IMR-90 (cell line): ENCODE measurements around the gene LMO1. TPM values are rescaled to one million over a fixed set of nuclear protein-coding genes. Genes with fewer than 3 reads are reported as not detected.

Experiments used
- ATAC-seq: fragments of 200-7000 bp; cut with Tn5 transposase; 2 replicates; pipeline ENCODE4 v1.9.1; 2020; ENCODE audit warnings: low read depth, mild to moderate bottlenecking, moderate library complexity
- BruUV-seq: library from RNA; stranded (reverse); fragments of 400-500 nt; replicated peaks from 2 replicates; lab custom pipeline; 2021; lab: Mats Ljungman, UMichigan
- CTCF ChIA-PET: fragments of 300-600 bp; formaldehyde crosslinking; extraction: SDS; loops from one replicate; lab custom pipeline; 2021; ENCODE audit warnings: antibody characterized with exemption; lab: Yijun Ruan, JAX
- POLR2A ChIA-PET: fragments of 300-600 bp; sonication (Branson Sonifier 250); formaldehyde crosslinking; loops from one replicate; lab custom pipeline; 2022; ENCODE audit warnings: antibody characterized with exemption; ENCODE audit not compliant: unreplicated experiment; lab: Charles Lee
- DNase-seq: peaks from one replicate; pipeline ENCODE4 v3.0.0; 2013
- H2AFZ ChIP-seq: replicated peaks from 2 replicates; pipeline ENCODE3; 2013; ENCODE audit warnings: low read length, mild to moderate bottlenecking; ENCODE audit not compliant: poor library complexity
- H2AK5ac ChIP-seq: 2 replicates; pipeline ENCODE4 v1.6.1; 2013; ENCODE audit warnings: low read depth, low read length, inconsistent platforms
- H2AK9ac ChIP-seq: replicated peaks from 2 replicates; pipeline ENCODE3; 2013; ENCODE audit warnings: mild to moderate bottlenecking, low read depth, low read length, moderate library complexity; ENCODE audit not compliant: poor library complexity
- H2BK120ac ChIP-seq: 2 replicates; pipeline ENCODE4 v1.6.1; 2013; ENCODE audit warnings: low read depth, low read length, inconsistent platforms
- H2BK15ac ChIP-seq: 3 replicates; pipeline ENCODE4 v1.6.1; 2013; ENCODE audit warnings: low read depth, low read length, inconsistent platforms
- H2BK20ac ChIP-seq: 2 replicates; pipeline ENCODE4 v1.6.1; 2013; ENCODE audit warnings: low read depth, mild to moderate bottlenecking, inconsistent platforms, low read length, moderate library complexity
- H2BK5ac ChIP-seq: 2 replicates; pipeline ENCODE4 v1.6.1; 2013; ENCODE audit warnings: mild to moderate bottlenecking, low read depth, low read length, inconsistent platforms; ENCODE audit not compliant: poor library complexity, severe bottlenecking
- H3K14ac ChIP-seq: replicated peaks from 2 replicates; pipeline ENCODE4 v1.6.1; 2013; ENCODE audit warnings: low read depth, low read length, inconsistent platforms
- H3K18ac ChIP-seq: 2 replicates; pipeline ENCODE4 v1.6.1; 2013; ENCODE audit warnings: low read depth, low read length, control low read depth
- H3K23ac ChIP-seq: 2 replicates; pipeline ENCODE4 v1.6.1; 2013; ENCODE audit warnings: low read depth, low read length, inconsistent platforms
- H3K27ac ChIP-seq: 2 replicates; pipeline ENCODE4 v1.5.1; 2013; ENCODE audit warnings: mild to moderate bottlenecking, control low read depth, low read length; ENCODE audit not compliant: insufficient read depth
- H3K27me3 ChIP-seq: 2 replicates; pipeline ENCODE4 v1.6.1; 2013; ENCODE audit warnings: low read length; ENCODE audit not compliant: control insufficient read depth, insufficient read depth
- H3K36me3 ChIP-seq: 2 replicates; pipeline ENCODE4 v1.6.1; 2013; ENCODE audit warnings: low read length, mixed read lengths; ENCODE audit not compliant: control insufficient read depth, insufficient read depth
- H3K4ac ChIP-seq: 2 replicates; pipeline ENCODE4 v1.6.1; 2013; ENCODE audit warnings: low read depth, low read length, inconsistent platforms
- H3K4me1 ChIP-seq: 2 replicates; pipeline ENCODE4 v1.6.1; 2013; ENCODE audit warnings: low read length, mixed read lengths; ENCODE audit not compliant: control insufficient read depth, insufficient read depth
- H3K4me2 ChIP-seq: 2 replicates; pipeline ENCODE4 v1.6.1; 2013; ENCODE audit warnings: low read depth, mild to moderate bottlenecking, control low read depth, low read length, moderate library complexity
- H3K4me3 ChIP-seq: 2 replicates; pipeline ENCODE4 v1.5.1; 2013; ENCODE audit warnings: low read depth, mild to moderate bottlenecking, control low read depth, low read length, moderate library complexity; ENCODE audit not compliant: insufficient read depth
- H3K56ac ChIP-seq: 2 replicates; pipeline ENCODE4 v1.6.1; 2013; ENCODE audit warnings: low read length, inconsistent platforms; ENCODE audit not compliant: insufficient read depth; ENCODE audit errors: extremely low read depth
- H3K79me1 ChIP-seq, 2 experiments: 2 replicates each; pipeline ENCODE4 v1.6.1; 2013; ENCODE audit warnings: low read length in 2 of 2, inconsistent platforms in 1 of 2, low read depth in 1 of 2
- H3K9ac ChIP-seq: 2 replicates; pipeline ENCODE4 v1.6.1; 2013; ENCODE audit warnings: low read depth, low read length, control low read depth
- H3K9me1 ChIP-seq: 2 replicates; pipeline ENCODE4 v1.6.1; 2013; ENCODE audit warnings: low read length, inconsistent platforms; ENCODE audit not compliant: insufficient read depth
- H3K9me3 ChIP-seq: 2 replicates; pipeline ENCODE4 v1.6.1; 2013; ENCODE audit warnings: low read length; ENCODE audit not compliant: control insufficient read depth, insufficient read depth
- H4K20me1 ChIP-seq: 2 replicates; pipeline ENCODE4 v1.6.1; 2013; ENCODE audit warnings: low read length, inconsistent platforms; ENCODE audit not compliant: insufficient read depth
- H4K5ac ChIP-seq: 2 replicates; pipeline ENCODE4 v1.6.1; 2013; ENCODE audit warnings: mild to moderate bottlenecking, low read depth, low read length, control low read depth
- H4K8ac ChIP-seq, 2 experiments: 2 replicates each; pipeline ENCODE4 v1.6.1; 2013; ENCODE audit warnings: low read depth in 2 of 2, low read length in 2 of 2, control low read depth in 1 of 2, inconsistent platforms in 1 of 2
- H4K91ac ChIP-seq: 2 replicates; pipeline ENCODE4 v1.6.1; 2013; ENCODE audit warnings: low read depth, low read length, inconsistent platforms; ENCODE audit not compliant: insufficient read depth
- BHLHE40 ChIP-seq: fragments of 150-350 bp; IDR thresholded peaks from 2 replicates; pipeline ENCODE4 v1.6.1; 2016; ENCODE audit warnings: mild to moderate bottlenecking, low read depth, low read length
- CEBPB ChIP-seq: IDR thresholded peaks from 2 replicates; pipeline ENCODE4 v1.6.1; 2012; ENCODE audit warnings: low read depth, low read length, improper control_type of control experiment
- CHD1 ChIP-seq: IDR thresholded peaks from 2 replicates; pipeline ENCODE4 v1.6.1; 2012; ENCODE audit warnings: low read depth, low read length, improper control_type of control experiment
- CTCF ChIP-seq: conservative IDR thresholded peaks from 2 replicates; pipeline ENCODE4 v1.5.1; 2012; ENCODE audit warnings: mild to moderate bottlenecking, low read depth, low read length, improper control_type of control experiment
- ELK1 ChIP-seq: fragments of 150-350 bp; IDR thresholded peaks from 2 replicates; pipeline ENCODE4 v1.6.1; 2016; ENCODE audit warnings: low read depth, mild to moderate bottlenecking, low read length, moderate library complexity, borderline replicate concordance
- FOS ChIP-seq: fragments of 150-350 bp; IDR thresholded peaks from 2 replicates; pipeline ENCODE4 v1.6.1; 2016; ENCODE audit warnings: low read depth, low read length
- MAFK ChIP-seq: IDR thresholded peaks from 2 replicates; pipeline ENCODE4 v1.6.1; 2012; ENCODE audit warnings: low read depth, low read length, improper control_type of control experiment
- MAZ ChIP-seq: IDR thresholded peaks from 2 replicates; pipeline ENCODE4 v1.6.1; 2012; ENCODE audit warnings: low read depth, mild to moderate bottlenecking, low read length, improper control_type of control experiment, moderate library complexity, borderline replicate concordance
- MXI1 ChIP-seq: IDR thresholded peaks from 2 replicates; pipeline ENCODE4 v1.6.1; 2012; ENCODE audit warnings: low read depth, mild to moderate bottlenecking, low read length, moderate library complexity, borderline replicate concordance
- NFE2L2 ChIP-seq: fragments of 150-350 bp; IDR thresholded peaks from 2 replicates; pipeline ENCODE4 v1.6.1; 2016; ENCODE audit warnings: low read depth, mild to moderate bottlenecking, low read length
- POLR2A ChIP-seq: IDR thresholded peaks from 2 replicates; pipeline ENCODE4 v1.6.1; 2012; ENCODE audit warnings: mild to moderate bottlenecking, low read depth, low read length
- RAD21 ChIP-seq: IDR thresholded peaks from 2 replicates; pipeline ENCODE4 v1.6.1; 2012; ENCODE audit warnings: low read length, improper control_type of control experiment
- RCOR1 ChIP-seq: IDR thresholded peaks from 2 replicates; pipeline ENCODE4 v1.6.1; 2012; ENCODE audit warnings: mild to moderate bottlenecking, low read length, improper control_type of control experiment; ENCODE audit not compliant: insufficient replicate concordance
- RFX5 ChIP-seq: IDR thresholded peaks from 2 replicates; pipeline ENCODE4 v1.8.0; 2012; ENCODE audit warnings: low read depth, mild to moderate bottlenecking, low read length, moderate library complexity
- SMC3 ChIP-seq: fragments of 150-350 bp; IDR thresholded peaks from 2 replicates; pipeline ENCODE4 v1.6.1; 2016; ENCODE audit warnings: low read depth, mild to moderate bottlenecking, antibody characterized with exemption, low read length, moderate library complexity
- USF2 ChIP-seq: fragments of 150-350 bp; IDR thresholded peaks from 2 replicates; pipeline ENCODE4 v1.6.1; 2017; ENCODE audit warnings: mild to moderate bottlenecking, antibody characterized with exemption, low read length, low read depth
- WGBS, 2 experiments: methylation state at CpG; one replicate each; pipeline versions ENCODE4 v1.1.5 to v1.1.7; 2013; ENCODE audit warnings: missing lambda C conversion rate in 2 of 2; ENCODE audit not compliant: insufficient read length in 1 of 2; ENCODE audit errors: extremely low coverage in 2 of 2; 5-methylcytosine and 5-hydroxymethylcytosine counted together
- dilution Hi-C: fragments of 300-500 bp; cut with HindIII; formaldehyde crosslinking; loops from one replicate; pipeline ENCODE4 v1.14.3; 2018; ENCODE audit warnings: low sequenced_read_pairs; ENCODE audit not compliant: unreplicated experiment
- in situ Hi-C: fragments of 300-500 bp; cut with MboI; formaldehyde crosslinking; loops from 3 replicates; pipeline ENCODE4 v1.14.3; 2019; ENCODE audit warnings: low sequenced_read_pairs, inconsistent platforms, mixed read lengths
- intact Hi-C: fragments of 100-400 bp; cut with micrococcal nuclease; formaldehyde crosslinking; loops from 2 replicates; pipeline ENCODE4 v1.10.0; 2022
- polyA plus RNA-seq, 3 experiments: library from polyadenylated mRNA; depleted of rRNA; stranded (reverse); fragments of >200 nt; gene quantifications; 2 replicates each; pipeline ENCODE4 v1.2.3, GENCODE V29; 2012; ENCODE audit warnings: low replicate concordance in 1 of 3
- total RNA-seq: library from RNA; depleted of rRNA; stranded (reverse); fragments of >200 nt; gene quantifications from 2 replicates; pipeline ENCODE4 v1.2.3, GENCODE V29; 2012

The LMO1 gene
- total and polyA plus RNA-seq, 2 of the 4 experiments (the other 2 are of a cell fraction) = not detected

GRCh38 chr11:8247312-8247711, 16.4 kb downstream of the LMO1 start:
- peak overlapping the region; percentile 26 for H2AK9ac ChIP-seq
- no peak overlapping the region for H3K9ac ChIP-seq
- H3K14ac ChIP-seq = no peak overlapping the region
- ChIA-PET CTCF (interaction anchor here (3.7 kb wide), 1 partner anchor 16 kb away, joined by 9 read pairs; the partner anchor contains the start of gene LMO1), POLR2A (no interaction called here)
- no peak overlapping the region for H2BK15ac ChIP-seq
- H2BK20ac ChIP-seq = no peak overlapping the region
- no peaks in the 10 kb centered on the region for H3K4me1 ChIP-seq
- no peak overlapping the region for H3K18ac ChIP-seq
- no peaks in the 10 kb centered on the region for H3K79me1 ChIP-seq
- no peak overlapping the region for H3K27ac ChIP-seq
- in situ Hi-C loops (loop anchor here (25.0 kb wide), 2 partner anchors 715 to 865 kb away; partner anchors contain the start of gene TMEM9B), intact Hi-C loops (no loop called here), dilution Hi-C loops (no loop called here)
- H4K20me1 ChIP-seq = no peaks in the 10 kb centered on the region; the same call in 1 of the 2 replicates
- H4K8ac ChIP-seq = no peak overlapping the region
- no peak overlapping the region for H3K4ac ChIP-seq
- no peak overlapping the region for H3K23ac ChIP-seq
- no peak overlapping the region for H2BK120ac ChIP-seq
- H4K5ac ChIP-seq = no peak overlapping the region
- H3K27me3 ChIP-seq = peaks cover 52% of the 10 kb centered on the region
- ATAC-seq (no peak), DNase-seq (no peak)
- H3K36me3 ChIP-seq = no peaks in the 10 kb centered on the region
- no peak overlapping the region for H3K4me2 ChIP-seq
- TF ChIP-seq ELK1 (no peak), MAFK (no peak), USF2 (no peak), RFX5 (no peak), POLR2A (no peak), CTCF (peak; percentile 31), MAZ (no peak), FOS (no peak), BHLHE40 (no peak), CEBPB (no peak), RCOR1 (no peak), SMC3 (no peak; the same call in 1 of the 2 replicates), RAD21 (peak; percentile 31), MXI1 (no peak), NFE2L2 (no peak), CHD1 (no peak)
- no peak overlapping the region for H4K91ac ChIP-seq
- H3K9me3 ChIP-seq = no peaks in the 10 kb centered on the region
- no peak overlapping the region for H2AK5ac ChIP-seq
- H3K4me3 ChIP-seq = no peak overlapping the region
- H2BK5ac ChIP-seq = no peak overlapping the region
- no peaks in the 10 kb centered on the region for H3K9me1 ChIP-seq
- no CpG with 5 or more reads among the region's 6 CpGs for WGBS, 2 experiments
- H2AFZ ChIP-seq = no peak overlapping the region
- no TSS peak for BruUV-seq
- H3K56ac ChIP-seq = no peak overlapping the region
